ENCODE results near the gene CENPQ. TPM values are rescaled to one million over a fixed set of nuclear protein-coding genes. Genes with fewer than 3 reads are reported as not detected.

CENPQ gene
- total RNA-seq, 1 donor from 2014 or later = 14.1 TPM

- H3K36me3 Mint-ChIP-seq (ENCODE audit: low read depth) = no peaks in the 10 kb centered on the region
- intact Hi-C loops (cut with micrococcal nuclease) = no loop called here
Measured at GRCh38 chr6:49530141-49530776, 67.1 kb downstream of the CENPQ start.

GRCh38 chr6:49531774-49532569 is 68.8 kb downstream of the CENPQ start:
- no peaks in the 10 kb centered on the region for H3K36me3 Mint-ChIP-seq (ENCODE audit: low read depth)
- H3K27me3 Mint-ChIP-seq (ENCODE audit: low read depth) = peaks cover 13% of the 10 kb centered on the region
- H3K4me1 Mint-ChIP-seq (ENCODE audit: low read depth) = no peaks in the 10 kb centered on the region
- H3K9me3 Mint-ChIP-seq = no peaks in the 10 kb centered on the region
- no peak for DNase-seq (ENCODE audit: low spot score)
- intact Hi-C loops (cut with micrococcal nuclease) = loop anchor here (1.0 kb wide), 2 partner anchors 75 to 317 kb away; no protein-coding TSS in a partner anchor
- no peak overlapping the region for H3K4me3 Mint-ChIP-seq (ENCODE audit: low read depth)
- no peak overlapping the region for H3K27ac Mint-ChIP-seq

More at GRCh38 chr6:49530141-49530776, 67.1 kb downstream of the CENPQ start:
- Mint-ChIP-seq H3K4me1 (ENCODE audit: low read depth) (no peaks in the 10 kb centered on the region), H3K27ac (no peak overlapping the region), H3K27me3 (ENCODE audit: low read depth) (peaks cover 13% of the 10 kb centered on the region), H3K4me3 (ENCODE audit: low read depth) (no peak overlapping the region), H3K9me3 (no peaks in the 10 kb centered on the region)
- no peak for DNase-seq (ENCODE audit: low spot score)

- intact Hi-C loops (cut with micrococcal nuclease) = no loop called here
- DNase-seq (ENCODE audit: low spot score) = no peak
- Mint-ChIP-seq H3K9me3 (no peaks in the 10 kb centered on the region), H3K27me3 (ENCODE audit: low read depth) (peaks cover 13% of the 10 kb centered on the region), H3K36me3 (ENCODE audit: low read depth) (no peaks in the 10 kb centered on the region), H3K4me3 (ENCODE audit: low read depth) (no peak overlapping the region), H3K27ac (no peak overlapping the region), H3K4me1 (ENCODE audit: low read depth) (no peaks in the 10 kb centered on the region)
Measured at GRCh38 chr6:49535795-49536194, 72.6 kb downstream of the CENPQ start.

- DNase-seq (ENCODE audit: low spot score) = no peak
- no peak overlapping the region for H3K27ac Mint-ChIP-seq
- H3K27me3 Mint-ChIP-seq (ENCODE audit: low read depth) = peaks cover 6% of the 10 kb centered on the region
- no peaks in the 10 kb centered on the region for H3K9me3 Mint-ChIP-seq
- H3K4me1 Mint-ChIP-seq (ENCODE audit: low read depth) = peaks cover 1% of the 10 kb centered on the region
- intact Hi-C loops (cut with micrococcal nuclease) = no loop called here
- no peak overlapping the region for H3K4me3 Mint-ChIP-seq (ENCODE audit: low read depth)
- no peaks in the 10 kb centered on the region for H3K36me3 Mint-ChIP-seq (ENCODE audit: low read depth)
Measured at GRCh38 chr6:49539102-49539501, 75.9 kb downstream of the CENPQ start.

- H3K4me1 Mint-ChIP-seq (ENCODE audit: low read depth) = peaks cover 1% of the 10 kb centered on the region
- H3K36me3 Mint-ChIP-seq (ENCODE audit: low read depth) = no peaks in the 10 kb centered on the region
- H3K27ac Mint-ChIP-seq = no peak overlapping the region
- intact Hi-C loops (cut with micrococcal nuclease) = no loop called here
- no peak overlapping the region for H3K4me3 Mint-ChIP-seq (ENCODE audit: low read depth)
- H3K9me3 Mint-ChIP-seq = no peaks in the 10 kb centered on the region
- H3K27me3 Mint-ChIP-seq (ENCODE audit: low read depth) = peaks cover 1% of the 10 kb centered on the region
- DNase-seq (ENCODE audit: low spot score) = no peak
Measured at GRCh38 chr6:49540614-49541013, 77.4 kb downstream of the CENPQ start.

- Mint-ChIP-seq H3K36me3 (ENCODE audit: low read depth) (no peaks in the 10 kb centered on the region), H3K4me3 (ENCODE audit: low read depth) (no peak overlapping the region), H3K9me3 (no peaks in the 10 kb centered on the region), H3K27ac (no peak overlapping the region), H3K4me1 (ENCODE audit: low read depth) (peaks cover 1% of the 10 kb centered on the region), H3K27me3 (ENCODE audit: low read depth) (peaks cover 4% of the 10 kb centered on the region)
- intact Hi-C loops (cut with micrococcal nuclease) = no loop called here
- no peak for DNase-seq (ENCODE audit: low spot score)
Measured at GRCh38 chr6:49541210-49541724, 78.1 kb downstream of the CENPQ start.

GRCh38 chr6:49541936-49542335 is 78.8 kb downstream of the CENPQ start:
- H3K4me1 Mint-ChIP-seq (ENCODE audit: low read depth) = peaks cover 1% of the 10 kb centered on the region
- DNase-seq (ENCODE audit: low spot score) = no peak
- no peak overlapping the region for H3K4me3 Mint-ChIP-seq (ENCODE audit: low read depth)
- no peaks in the 10 kb centered on the region for H3K9me3 Mint-ChIP-seq
- intact Hi-C loops (cut with micrococcal nuclease) = no loop called here
- no peaks in the 10 kb centered on the region for H3K36me3 Mint-ChIP-seq (ENCODE audit: low read depth)
- peaks cover 10% of the 10 kb centered on the region for H3K27me3 Mint-ChIP-seq (ENCODE audit: low read depth)
- no peak overlapping the region for H3K27ac Mint-ChIP-seq

Other genes with a start within 250 kb of the CENPQ start
- 13.5 and 14.3 TPM in 2 replicates for gene MMUT, start 117 bp upstream of the CENPQ start, total RNA-seq
- gene GLYATL3, start 36.6 kb downstream of the CENPQ start, total RNA-seq = not detected in 2 replicates
- not detected in 2 replicates for gene C6orf141, start 87.3 kb downstream of the CENPQ start, total RNA-seq
- gene RHAG, start 173.5 kb downstream of the CENPQ start, total RNA-seq = not detected in 2 replicates

Measured in activated T-helper 2 cell treated with anti-CD3 and anti-CD28 coated beads, Interferon-gamma antibody, Interleukin-2, Interleukin-4, amounts not matched to agents 10 μg/mL and 5 μg/mL and 100 μg/mL, durations not matched to agents 14 hours and 24 hours and 36 hours (primary cell).